Activated T-helper 17 cell treated with anti-CD3 and anti-CD28 coated beads, Interleukin-2, amount 50 U/mL, for 72 hours (primary cell): ENCODE results near the gene SPEN. TPM values are rescaled to one million over a fixed set of nuclear protein-coding genes. Genes with fewer than 3 reads are reported as not detected.

Source experiments
- ATAC-seq: fragments of 150-1000 bp; cut with Tn5 transposase; replicated peaks from 2 replicates; pipeline ENCODE4 v1.10.0; 2021; ENCODE audit warnings: mild to moderate bottlenecking, moderate library complexity
- H3K27ac Mint-ChIP-seq: one replicate; pipeline ENCODE4 v1.8.0; 2022; ENCODE audit warnings: mixed read lengths
- H3K27me3 Mint-ChIP-seq: one replicate; pipeline ENCODE4 v1.8.0; 2022; ENCODE audit warnings: mixed read lengths
- H3K36me3 Mint-ChIP-seq: one replicate; pipeline ENCODE4 v1.8.0; 2022; ENCODE audit warnings: low read depth, mild to moderate bottlenecking, mixed read lengths
- H3K4me1 Mint-ChIP-seq: one replicate; pipeline ENCODE4 v1.8.0; 2022; ENCODE audit warnings: mixed read lengths
- H3K4me3 Mint-ChIP-seq: one replicate; pipeline ENCODE4 v1.8.0; 2022; ENCODE audit warnings: mild to moderate bottlenecking, mixed read lengths
- H3K9me3 Mint-ChIP-seq: one replicate; pipeline ENCODE4 v1.8.0; 2022; ENCODE audit warnings: mixed read lengths
- total RNA-seq, 2 donors: library from RNA; stranded (reverse); gene quantifications; one replicate each; pipeline ENCODE4 v1.2.3, GENCODE V29; 2022

Gene SPEN
- total RNA-seq, 2 donors from 2014 or later: 48.9 to 66.7 TPM

GRCh38 chr1:15938628-15939161, 91.2 kb downstream of the SPEN start:
- Mint-ChIP-seq H3K9me3 (no peaks in the 10 kb centered on the region), H3K4me3 (no peak overlapping the region), H3K4me1 (peaks cover 6% of the 10 kb centered on the region), H3K27me3 (no peaks in the 10 kb centered on the region), H3K27ac (peak overlapping the region; percentile 89), H3K36me3 (peaks cover 98% of the 10 kb centered on the region)
- peak; percentile 55 for ATAC-seq

DNA sequence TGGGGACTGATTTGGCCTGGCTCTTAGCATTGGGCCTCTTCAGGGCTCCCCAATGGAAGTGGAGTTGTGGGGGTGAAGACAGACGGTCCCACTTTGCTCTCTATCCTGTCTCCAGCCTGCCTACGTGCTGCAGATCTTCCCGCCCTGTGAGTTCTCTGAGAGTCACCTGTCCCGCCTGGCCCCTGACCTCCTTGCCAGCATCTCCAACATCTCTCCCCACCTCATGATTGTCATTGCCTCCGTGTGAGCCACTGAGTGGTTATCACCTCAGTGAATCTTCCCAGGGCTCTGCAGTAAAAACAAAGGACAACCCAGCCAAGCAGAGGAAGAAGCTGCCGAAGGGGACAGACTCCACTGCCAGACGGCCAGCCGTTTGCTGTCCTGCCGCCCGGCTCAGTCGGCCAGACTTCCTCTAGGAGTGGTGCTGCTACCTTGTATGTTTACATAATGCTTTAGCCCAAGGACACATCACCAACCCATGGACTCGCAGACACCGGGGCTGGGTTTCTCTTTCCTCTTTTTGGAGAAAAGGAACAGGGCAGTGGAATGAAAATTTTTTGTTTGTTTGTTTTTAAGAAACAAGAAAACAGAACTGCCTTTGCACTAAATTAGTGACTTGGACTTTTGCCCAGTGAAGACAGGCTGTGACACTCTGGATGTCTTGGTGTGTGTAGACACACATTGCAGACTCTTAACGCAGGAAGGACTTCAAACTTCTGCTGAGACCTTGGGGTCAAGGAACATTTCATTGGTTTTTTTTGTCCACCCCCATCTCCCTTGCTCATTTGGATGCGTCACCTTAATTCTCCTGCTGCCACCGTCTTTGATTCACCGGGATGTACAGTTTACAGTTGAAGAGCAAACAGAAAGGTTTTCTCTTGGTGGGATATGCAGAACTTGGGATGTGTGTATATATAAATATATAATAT, 91.9 kb downstream of the SPEN start:
- H3K9me3 Mint-ChIP-seq: no peaks in the 10 kb centered on the region
- H3K27ac Mint-ChIP-seq: peak overlapping the region; percentile 89
- peak; percentile 16 for ATAC-seq
- peaks cover 90% of the 10 kb centered on the region for H3K36me3 Mint-ChIP-seq
- no peaks in the 10 kb centered on the region for H3K27me3 Mint-ChIP-seq
- peaks cover 6% of the 10 kb centered on the region for H3K4me1 Mint-ChIP-seq
- no peak overlapping the region for H3K4me3 Mint-ChIP-seq

- Mint-ChIP-seq H3K9me3 (no peaks in the 10 kb centered on the region), H3K27ac (peak overlapping the region; percentile 89), H3K36me3 (peaks cover 88% of the 10 kb centered on the region), H3K27me3 (no peaks in the 10 kb centered on the region), H3K4me3 (no peak overlapping the region), H3K4me1 (peaks cover 6% of the 10 kb centered on the region)
- ATAC-seq: no peak
These were observed 92.9 kb downstream of the SPEN start for GRCh38 chr1:15940110-15941043.

- H3K4me3 Mint-ChIP-seq: no peak overlapping the region
- H3K27ac Mint-ChIP-seq: peak overlapping the region; percentile 89
- no peak for ATAC-seq
- H3K36me3 Mint-ChIP-seq: peaks cover 84% of the 10 kb centered on the region
- no peaks in the 10 kb centered on the region for H3K27me3 Mint-ChIP-seq
- H3K9me3 Mint-ChIP-seq: no peaks in the 10 kb centered on the region
- H3K4me1 Mint-ChIP-seq: peaks cover 7% of the 10 kb centered on the region
These were observed 93.7 kb downstream of the SPEN start for GRCh38 chr1:15941044-15941840.

DNA sequence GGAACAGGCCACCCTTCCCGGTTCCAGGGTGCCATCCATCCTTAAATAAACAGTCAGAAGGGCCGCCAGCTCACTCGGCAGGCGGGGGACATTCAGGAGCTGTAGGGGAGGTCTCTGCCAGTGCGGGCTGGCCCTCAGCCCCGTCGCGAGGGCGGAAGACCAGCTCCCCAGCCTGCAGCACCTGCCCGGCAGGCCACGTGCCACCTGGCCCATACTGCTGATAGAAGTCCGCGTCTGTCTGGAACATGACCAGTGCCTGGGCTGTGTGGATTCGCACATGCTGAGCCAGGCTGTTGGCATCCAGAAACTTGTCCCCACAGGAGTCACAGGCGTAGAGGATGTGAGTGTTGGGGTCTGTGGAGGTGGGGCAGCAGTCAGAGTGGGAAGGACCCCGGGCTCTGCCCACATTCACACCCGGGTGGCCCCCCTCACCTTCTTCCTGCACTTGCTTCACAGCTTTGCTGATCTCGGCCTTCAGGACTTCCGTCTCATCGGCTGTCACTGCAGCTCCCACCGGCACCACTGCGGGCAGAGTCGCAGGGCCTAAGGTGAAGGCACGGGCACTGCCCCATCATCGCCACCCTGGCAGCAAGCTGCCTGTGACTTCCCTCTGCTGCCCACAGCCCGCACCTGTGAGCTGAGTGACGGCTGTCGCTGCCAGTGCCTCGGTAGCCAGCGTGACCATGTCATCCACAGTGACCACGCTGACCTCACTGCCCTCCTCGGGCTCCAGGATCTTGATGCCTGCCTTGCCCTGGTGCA, 94.6 kb downstream of the SPEN start:
- Mint-ChIP-seq H3K27ac (no peak overlapping the region), H3K9me3 (no peaks in the 10 kb centered on the region), H3K4me1 (peaks cover 10% of the 10 kb centered on the region), H3K36me3 (peaks cover 84% of the 10 kb centered on the region), H3K4me3 (no peak overlapping the region), H3K27me3 (no peaks in the 10 kb centered on the region)
- no peak for ATAC-seq

GRCh38 chr1:15942661-15943327, 95.3 kb downstream of the SPEN start:
- ATAC-seq: no peak
- H3K4me1 Mint-ChIP-seq: peaks cover 11% of the 10 kb centered on the region
- no peak overlapping the region for H3K27ac Mint-ChIP-seq

DNA sequence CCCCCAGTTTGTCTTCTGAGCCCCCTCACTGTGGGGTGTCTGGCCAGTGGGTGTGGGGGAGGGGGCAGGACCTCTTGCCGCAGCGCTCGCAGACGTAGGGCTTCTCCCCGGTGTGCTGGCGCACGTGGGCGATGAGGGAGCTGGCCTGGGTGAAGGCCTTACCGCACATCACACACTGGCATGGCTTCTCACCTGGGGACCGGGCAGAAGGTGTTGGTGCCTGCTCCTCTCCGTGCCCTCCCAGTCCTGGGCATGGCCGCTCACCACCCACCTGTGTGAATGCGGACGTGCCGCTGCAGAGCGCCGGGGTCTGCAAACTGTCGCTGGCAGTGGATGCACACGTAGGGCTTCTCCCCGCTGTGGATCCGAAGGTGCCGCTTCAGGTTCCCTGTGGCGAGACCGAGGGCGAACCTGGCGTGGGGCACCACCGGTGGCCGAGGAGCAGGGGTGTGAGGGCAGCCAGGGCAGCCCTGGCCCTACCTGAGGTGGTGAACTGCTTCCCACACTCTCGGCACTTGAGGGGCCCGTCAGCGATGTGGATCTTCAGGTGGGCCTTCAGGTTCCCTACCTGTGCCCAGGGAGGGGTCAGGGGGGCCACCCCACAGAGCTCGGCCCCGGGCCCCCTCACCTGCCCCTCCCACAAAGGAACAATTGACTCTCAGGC, 96.0 kb downstream of the SPEN start:
- ATAC-seq: no peak
- H3K27ac Mint-ChIP-seq: no peak overlapping the region
- H3K4me1 Mint-ChIP-seq: peaks cover 17% of the 10 kb centered on the region
- no peaks in the 10 kb centered on the region for H3K27me3 Mint-ChIP-seq
- H3K4me3 Mint-ChIP-seq: no peak overlapping the region
- no peaks in the 10 kb centered on the region for H3K9me3 Mint-ChIP-seq
- peaks cover 84% of the 10 kb centered on the region for H3K36me3 Mint-ChIP-seq

More at GRCh38 chr1:15942661-15943327, 95.3 kb downstream of the SPEN start:
- no peaks in the 10 kb centered on the region for H3K27me3 Mint-ChIP-seq
- peaks cover 84% of the 10 kb centered on the region for H3K36me3 Mint-ChIP-seq
- no peak overlapping the region for H3K4me3 Mint-ChIP-seq
- H3K9me3 Mint-ChIP-seq: no peaks in the 10 kb centered on the region

DNA sequence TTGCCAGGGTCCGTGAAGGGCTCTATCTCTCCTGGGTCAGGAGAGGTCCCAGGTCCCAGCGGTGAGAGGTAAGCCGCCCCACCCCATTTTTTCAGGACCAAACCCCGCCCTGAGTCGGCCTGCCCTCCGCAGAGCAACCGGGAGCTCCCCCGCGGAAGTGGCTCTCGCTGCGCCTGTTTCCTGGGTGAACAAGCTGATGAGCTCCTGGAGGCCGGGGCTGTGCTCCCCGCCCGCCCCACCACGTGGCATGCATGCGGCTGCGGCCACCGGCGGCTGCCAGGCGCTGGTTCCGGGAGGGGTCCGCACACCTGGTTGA, 96.4 kb downstream of the SPEN start:
- Mint-ChIP-seq H3K4me1 (peaks cover 22% of the 10 kb centered on the region), H3K36me3 (peaks cover 84% of the 10 kb centered on the region), H3K4me3 (no peak overlapping the region), H3K9me3 (no peaks in the 10 kb centered on the region), H3K27ac (no peak overlapping the region), H3K27me3 (no peaks in the 10 kb centered on the region)
- ATAC-seq: no peak

DNA sequence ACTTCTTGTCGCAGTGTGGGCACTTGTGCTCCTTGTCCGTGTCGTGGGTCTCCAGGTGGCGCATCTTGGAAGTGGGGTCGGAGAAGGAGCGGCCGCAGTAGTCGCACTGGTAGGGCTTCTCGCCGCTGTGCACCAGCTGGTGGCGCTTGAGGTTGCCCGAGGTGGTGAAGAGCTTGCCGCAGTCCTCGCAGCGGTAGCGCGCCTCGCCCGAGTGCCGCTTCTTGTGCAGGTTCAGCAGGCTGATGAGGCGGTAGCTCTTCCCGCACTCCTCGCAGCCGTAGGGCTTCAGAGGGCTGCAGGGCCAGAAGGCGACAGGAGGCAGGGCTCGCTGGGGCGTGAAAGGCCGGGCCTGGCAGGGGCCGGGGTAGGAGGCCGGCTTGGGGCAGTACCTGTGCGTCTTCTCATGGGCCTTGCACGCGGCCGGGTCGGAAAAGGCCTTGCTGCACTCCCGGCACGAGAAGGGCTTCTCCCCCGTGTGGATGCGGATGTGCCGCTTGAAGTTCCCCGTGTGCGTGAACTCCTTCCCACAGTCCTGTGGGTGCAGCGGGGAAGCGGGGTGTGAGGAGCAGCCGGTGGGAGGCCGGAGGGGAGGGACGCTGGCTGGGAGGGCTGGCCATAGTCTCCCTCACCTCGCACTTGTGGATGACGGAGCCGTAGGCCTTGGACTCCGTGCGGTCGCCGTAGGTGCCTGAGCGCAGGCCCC, 97.0 kb downstream of the SPEN start:
- ATAC-seq: no peak
- Mint-ChIP-seq H3K9me3 (no peaks in the 10 kb centered on the region), H3K27me3 (no peaks in the 10 kb centered on the region), H3K4me1 (peaks cover 27% of the 10 kb centered on the region), H3K27ac (no peak overlapping the region), H3K36me3 (peaks cover 84% of the 10 kb centered on the region), H3K4me3 (no peak overlapping the region)

GRCh38 chr1:15945011-15945831, 97.7 kb downstream of the SPEN start:
- Mint-ChIP-seq H3K4me1 (peaks cover 35% of the 10 kb centered on the region), H3K27ac (no peak overlapping the region), H3K9me3 (no peaks in the 10 kb centered on the region), H3K4me3 (no peak overlapping the region), H3K36me3 (peaks cover 84% of the 10 kb centered on the region), H3K27me3 (no peaks in the 10 kb centered on the region)
- ATAC-seq: no peak

GRCh38 chr1:15945832-15946448, 98.4 kb downstream of the SPEN start:
- peak overlapping the region; percentile 76 for H3K27ac Mint-ChIP-seq
- peaks cover 84% of the 10 kb centered on the region for H3K36me3 Mint-ChIP-seq

More at GRCh38 chr1:15945832-15946448, 98.4 kb downstream of the SPEN start:
- Mint-ChIP-seq H3K9me3 (no peaks in the 10 kb centered on the region), H3K4me3 (peak overlapping the region; percentile 82), H3K4me1 (peaks cover 42% of the 10 kb centered on the region), H3K27me3 (no peaks in the 10 kb centered on the region)
- no peak for ATAC-seq
